ENCODE results near the gene DGKQ.

DGKQ gene

DNA sequence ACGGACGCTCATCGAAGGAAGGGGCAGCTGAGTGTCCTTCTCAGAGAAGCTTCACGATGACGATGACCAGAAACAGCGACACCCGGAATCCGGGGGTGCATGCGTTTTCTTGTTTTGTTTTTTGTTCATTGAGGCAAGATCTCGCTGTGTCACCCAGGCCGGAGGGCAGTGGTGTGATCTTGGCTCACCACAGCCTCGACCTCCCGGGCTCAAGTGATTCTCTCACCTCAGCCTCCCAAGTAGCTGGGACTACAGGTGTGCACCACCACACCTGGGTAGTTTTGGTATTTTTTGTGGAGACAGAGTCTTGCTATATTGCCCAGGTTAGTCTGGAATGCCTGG, 19.8 kb downstream of the DGKQ start:
- peaks cover 0 to 21% of the 10 kb centered on the region in 2 donors for H3K36me3 ChIP-seq (ENCODE audit: control insufficient read depth in 1 of 2, insufficient read depth in 2 of 2, low read length in 2 of 2)
- no peak overlapping the region for H3K4me3 ChIP-seq (ENCODE audit: low read depth in 1 of 2, low read length in 2 of 2)
- no peaks in the 10 kb centered on the region for H3K27me3 ChIP-seq (ENCODE audit: control insufficient read depth in 1 of 2, insufficient read depth in 2 of 2, low read length in 2 of 2)
- H3K4me1 ChIP-seq (ENCODE audit: control insufficient read depth in 1 of 2, insufficient read depth in 2 of 2, low read length in 2 of 2): no peaks in the 10 kb centered on the region
- no peaks in the 10 kb centered on the region for H3K9me3 ChIP-seq (ENCODE audit: control insufficient read depth in 1 of 2, low read length in 2 of 2)
- no peak overlapping the region for H3K9ac ChIP-seq (ENCODE audit: low read depth in 1 of 2, low read length in 2 of 2)
- H3K27ac ChIP-seq (ENCODE audit: low read depth, low read length): no peak overlapping the region

DNA sequence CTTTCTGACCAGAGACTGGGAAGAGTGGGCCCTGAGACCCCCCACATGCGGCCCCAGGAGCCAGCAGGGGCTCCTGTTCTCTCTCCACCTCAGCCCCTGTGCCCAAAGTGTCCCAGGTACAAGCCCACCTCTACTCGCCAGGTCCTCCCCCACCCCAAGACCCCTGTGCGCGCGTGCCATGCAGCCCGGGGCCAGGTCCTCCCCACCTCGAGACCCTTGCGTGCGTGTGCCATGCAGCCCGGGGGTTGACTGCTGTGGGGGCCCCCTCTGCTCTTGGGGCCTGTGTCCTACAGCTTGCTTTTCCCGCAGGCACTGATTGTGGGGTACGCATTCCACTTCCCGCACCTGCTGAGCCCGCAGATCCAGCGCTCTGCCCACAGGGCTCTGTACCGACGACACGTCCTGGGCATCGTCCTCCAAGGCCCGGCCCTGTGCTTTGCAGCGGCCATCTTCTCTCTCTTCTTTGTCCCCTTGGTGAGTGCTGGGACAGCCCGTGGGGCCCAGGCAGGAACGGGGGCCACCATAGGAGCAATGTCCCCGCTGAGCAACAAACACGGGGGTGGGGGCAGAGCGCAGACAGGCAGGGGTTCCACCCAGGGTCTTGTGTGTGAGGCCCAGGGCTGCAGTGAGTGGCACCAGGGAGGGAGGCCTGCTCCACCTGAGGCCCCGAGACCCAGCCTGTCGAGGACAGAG, 20.3 kb downstream of the DGKQ start:
- Histone ChIP-seq H3K27ac (ENCODE audit: low read depth, low read length) (no peak overlapping the region), H3K9ac (ENCODE audit: low read depth in 1 of 2, low read length in 2 of 2) (no peak overlapping the region), H3K36me3 (ENCODE audit: control insufficient read depth in 1 of 2, insufficient read depth in 2 of 2, low read length in 2 of 2) (peaks cover 0 to 15% of the 10 kb centered on the region in 2 donors), H3K27me3 (ENCODE audit: control insufficient read depth in 1 of 2, insufficient read depth in 2 of 2, low read length in 2 of 2) (no peaks in the 10 kb centered on the region), H3K4me3 (ENCODE audit: low read depth in 1 of 2, low read length in 2 of 2) (no peak overlapping the region), H3K4me1 (ENCODE audit: control insufficient read depth in 1 of 2, insufficient read depth in 2 of 2, low read length in 2 of 2) (no peaks in the 10 kb centered on the region), H3K9me3 (ENCODE audit: control insufficient read depth in 1 of 2, low read length in 2 of 2) (no peaks in the 10 kb centered on the region)

GRCh38 chr4:951594-952468, 21.5 kb downstream of the DGKQ start:
- no peaks in the 10 kb centered on the region for H3K4me1 ChIP-seq (ENCODE audit: control insufficient read depth in 1 of 2, insufficient read depth in 2 of 2, low read length in 2 of 2)
- no peaks in the 10 kb centered on the region for H3K9me3 ChIP-seq (ENCODE audit: control insufficient read depth in 1 of 2, low read length in 2 of 2)
- H3K27me3 ChIP-seq (ENCODE audit: control insufficient read depth in 1 of 2, insufficient read depth in 2 of 2, low read length in 2 of 2): no peaks in the 10 kb centered on the region
- H3K9ac ChIP-seq (ENCODE audit: low read depth in 1 of 2, low read length in 2 of 2): no peak overlapping the region
- peaks cover 0 to 8% of the 10 kb centered on the region in 2 donors for H3K36me3 ChIP-seq (ENCODE audit: control insufficient read depth in 1 of 2, insufficient read depth in 2 of 2, low read length in 2 of 2)
- no peak overlapping the region for H3K4me3 ChIP-seq (ENCODE audit: low read depth in 1 of 2, low read length in 2 of 2)
- no peak overlapping the region for H3K27ac ChIP-seq (ENCODE audit: low read depth, low read length)

DNA sequence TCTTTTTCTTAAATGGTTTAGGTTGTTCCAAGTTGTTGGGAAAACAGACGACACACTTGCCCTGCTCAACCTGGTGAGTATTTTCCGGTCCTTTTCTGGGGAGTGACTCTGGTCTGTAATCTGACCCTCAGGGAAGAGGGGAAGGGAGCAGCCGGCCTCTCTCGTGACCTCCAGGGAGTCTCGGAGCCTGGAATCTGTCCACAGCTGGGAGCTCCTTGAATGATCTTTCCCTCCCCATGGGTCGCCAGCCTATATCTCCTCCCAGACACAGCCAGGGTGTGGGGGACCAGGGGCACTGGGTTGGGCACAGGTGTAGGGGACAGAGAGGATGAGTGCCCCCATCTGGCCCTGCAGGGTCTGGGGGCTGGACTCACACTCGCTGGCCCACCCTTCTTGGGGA, 22.2 kb downstream of the DGKQ start:
- H3K4me3 ChIP-seq (ENCODE audit: low read depth in 1 of 2, low read length in 2 of 2): no peak overlapping the region
- no peaks in the 10 kb centered on the region for H3K9me3 ChIP-seq (ENCODE audit: control insufficient read depth in 1 of 2, low read length in 2 of 2)
- no peak overlapping the region for H3K9ac ChIP-seq (ENCODE audit: low read depth in 1 of 2, low read length in 2 of 2)
- H3K27me3 ChIP-seq (ENCODE audit: control insufficient read depth in 1 of 2, insufficient read depth in 2 of 2, low read length in 2 of 2): no peaks in the 10 kb centered on the region
- H3K4me1 ChIP-seq (ENCODE audit: control insufficient read depth in 1 of 2, insufficient read depth in 2 of 2, low read length in 2 of 2): no peaks in the 10 kb centered on the region
- no peak overlapping the region for H3K27ac ChIP-seq (ENCODE audit: low read depth, low read length)
- peaks cover 0 to 8% of the 10 kb centered on the region in 2 donors for H3K36me3 ChIP-seq (ENCODE audit: control insufficient read depth in 1 of 2, insufficient read depth in 2 of 2, low read length in 2 of 2)

- H3K27ac ChIP-seq (ENCODE audit: low read depth, low read length): no peak overlapping the region
- no peak overlapping the region for H3K9ac ChIP-seq (ENCODE audit: low read depth in 1 of 2, low read length in 2 of 2)
- H3K4me1 ChIP-seq (ENCODE audit: control insufficient read depth in 1 of 2, insufficient read depth in 2 of 2, low read length in 2 of 2): no peaks in the 10 kb centered on the region
- no peaks in the 10 kb centered on the region for H3K9me3 ChIP-seq (ENCODE audit: control insufficient read depth in 1 of 2, low read length in 2 of 2)
- peaks cover 0 to 8% of the 10 kb centered on the region in 2 donors for H3K36me3 ChIP-seq (ENCODE audit: control insufficient read depth in 1 of 2, insufficient read depth in 2 of 2, low read length in 2 of 2)
- no peak overlapping the region for H3K4me3 ChIP-seq (ENCODE audit: low read depth in 1 of 2, low read length in 2 of 2)
- H3K27me3 ChIP-seq (ENCODE audit: control insufficient read depth in 1 of 2, insufficient read depth in 2 of 2, low read length in 2 of 2): no peaks in the 10 kb centered on the region
These were observed 23.0 kb downstream of the DGKQ start for GRCh38 chr4:950136-951020.

DNA sequence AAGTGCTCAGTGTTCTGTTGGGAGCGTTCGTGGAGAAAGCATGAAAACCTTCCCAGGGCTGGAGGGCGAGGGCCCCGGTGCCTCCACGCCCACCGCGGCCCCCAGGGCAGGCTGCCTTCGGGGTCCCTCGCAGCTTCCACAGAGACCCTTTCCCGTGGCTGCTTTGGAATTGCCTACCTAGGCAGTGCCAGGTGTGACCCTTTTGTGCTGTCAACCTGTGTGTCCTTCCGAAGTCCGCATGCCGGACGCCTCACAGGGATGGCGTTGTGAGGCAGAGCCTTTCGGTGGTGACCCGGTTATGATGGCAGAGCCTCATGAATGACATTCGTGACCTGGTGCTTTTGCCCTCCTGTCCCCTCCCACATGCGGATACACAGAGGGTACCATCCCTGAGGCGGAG, 23.7 kb downstream of the DGKQ start:
- peaks cover 0 to 7% of the 10 kb centered on the region in 2 donors for H3K36me3 ChIP-seq (ENCODE audit: control insufficient read depth in 1 of 2, insufficient read depth in 2 of 2, low read length in 2 of 2)

GRCh38 chr4:948936-949300, 24.5 kb downstream of the DGKQ start:
- H3K27me3 ChIP-seq (ENCODE audit: control insufficient read depth in 1 of 2, insufficient read depth in 2 of 2, low read length in 2 of 2): no peaks in the 10 kb centered on the region
- no peak overlapping the region for H3K9ac ChIP-seq (ENCODE audit: low read depth in 1 of 2, low read length in 2 of 2)
- H3K4me3 ChIP-seq (ENCODE audit: low read depth in 1 of 2, low read length in 2 of 2): no peak overlapping the region
- H3K36me3 ChIP-seq (ENCODE audit: control insufficient read depth in 1 of 2, insufficient read depth in 2 of 2, low read length in 2 of 2): peaks cover 0 to 5% of the 10 kb centered on the region in 2 donors
- no peaks in the 10 kb centered on the region for H3K9me3 ChIP-seq (ENCODE audit: control insufficient read depth in 1 of 2, low read length in 2 of 2)
- no peaks in the 10 kb centered on the region for H3K4me1 ChIP-seq (ENCODE audit: control insufficient read depth in 1 of 2, insufficient read depth in 2 of 2, low read length in 2 of 2)
- H3K27ac ChIP-seq (ENCODE audit: low read depth, low read length): no peak overlapping the region

More for the DNA sequence above, 23.7 kb downstream of the DGKQ start:
- H3K4me3 ChIP-seq (ENCODE audit: low read depth in 1 of 2, low read length in 2 of 2): no peak overlapping the region
- no peak overlapping the region for H3K9ac ChIP-seq (ENCODE audit: low read depth in 1 of 2, low read length in 2 of 2)
- H3K9me3 ChIP-seq (ENCODE audit: control insufficient read depth in 1 of 2, low read length in 2 of 2): no peaks in the 10 kb centered on the region
- H3K27ac ChIP-seq (ENCODE audit: low read depth, low read length): no peak overlapping the region
- H3K4me1 ChIP-seq (ENCODE audit: control insufficient read depth in 1 of 2, insufficient read depth in 2 of 2, low read length in 2 of 2): no peaks in the 10 kb centered on the region
- H3K27me3 ChIP-seq (ENCODE audit: control insufficient read depth in 1 of 2, insufficient read depth in 2 of 2, low read length in 2 of 2): no peaks in the 10 kb centered on the region

DNA sequence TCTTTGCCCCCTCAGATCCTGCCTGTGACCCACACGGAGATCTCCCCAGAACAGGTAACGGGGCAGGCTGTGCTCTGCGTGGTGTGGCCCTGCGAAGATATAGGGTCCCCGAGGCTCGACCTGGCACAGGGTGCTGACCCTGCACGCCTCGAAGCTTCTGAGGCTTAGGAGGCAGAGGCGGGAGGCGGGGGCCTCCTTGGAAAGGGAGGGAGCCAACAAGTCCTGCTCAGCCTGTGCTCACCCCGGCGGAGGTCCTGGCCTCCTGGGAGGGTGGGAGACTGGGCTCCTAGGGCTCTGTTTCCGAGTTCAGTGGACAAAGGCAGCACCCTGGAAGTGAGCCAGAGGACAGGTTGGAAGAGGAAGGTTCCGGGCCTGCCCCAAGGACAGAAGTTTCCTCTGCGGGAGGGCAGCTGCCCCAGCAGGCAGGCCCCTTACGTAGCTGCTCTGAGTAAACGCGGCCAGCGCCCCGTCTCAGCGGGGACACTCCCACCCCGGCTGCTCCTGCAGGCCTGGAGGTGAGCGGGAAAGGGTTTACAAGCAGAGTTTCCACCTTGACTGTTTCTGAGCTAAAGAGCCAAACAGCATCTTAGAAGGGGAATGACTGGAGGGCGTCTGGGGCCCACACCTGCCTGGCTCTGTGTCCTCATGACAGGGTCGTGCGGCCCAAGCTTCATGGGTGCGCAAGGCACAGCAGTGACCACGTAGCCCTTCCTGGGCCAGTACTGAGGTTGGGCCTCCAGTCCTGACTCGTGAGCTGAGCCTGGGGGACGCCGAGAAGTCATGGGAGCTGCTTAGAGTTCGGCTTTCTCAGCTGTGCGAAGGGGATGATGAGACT, 25.1 kb downstream of the DGKQ start:
- Histone ChIP-seq H3K27ac (ENCODE audit: low read depth, low read length) (no peak overlapping the region), H3K9me3 (ENCODE audit: control insufficient read depth in 1 of 2, low read length in 2 of 2) (no peaks in the 10 kb centered on the region), H3K4me1 (ENCODE audit: control insufficient read depth in 1 of 2, insufficient read depth in 2 of 2, low read length in 2 of 2) (no peaks in the 10 kb centered on the region), H3K27me3 (ENCODE audit: control insufficient read depth in 1 of 2, insufficient read depth in 2 of 2, low read length in 2 of 2) (no peaks in the 10 kb centered on the region), H3K9ac (ENCODE audit: low read depth in 1 of 2, low read length in 2 of 2) (no peak overlapping the region), H3K36me3 (ENCODE audit: control insufficient read depth in 1 of 2, insufficient read depth in 2 of 2, low read length in 2 of 2) (peaks cover 0 to 5% of the 10 kb centered on the region in 2 donors), H3K4me3 (ENCODE audit: low read depth in 1 of 2, low read length in 2 of 2) (no peak overlapping the region)

GRCh38 chr4:947491-947971, 25.8 kb downstream of the DGKQ start:
- H3K27ac ChIP-seq (ENCODE audit: low read depth, low read length): no peak overlapping the region
- H3K27me3 ChIP-seq (ENCODE audit: control insufficient read depth in 1 of 2, insufficient read depth in 2 of 2, low read length in 2 of 2): no peaks in the 10 kb centered on the region
- no peaks in the 10 kb centered on the region for H3K4me1 ChIP-seq (ENCODE audit: control insufficient read depth in 1 of 2, insufficient read depth in 2 of 2, low read length in 2 of 2)
- no peaks in the 10 kb centered on the region for H3K9me3 ChIP-seq (ENCODE audit: control insufficient read depth in 1 of 2, low read length in 2 of 2)
- H3K36me3 ChIP-seq (ENCODE audit: control insufficient read depth in 1 of 2, insufficient read depth in 2 of 2, low read length in 2 of 2): peaks cover 0 to 5% of the 10 kb centered on the region in 2 donors
- no peak overlapping the region for H3K9ac ChIP-seq (ENCODE audit: low read depth in 1 of 2, low read length in 2 of 2)
- H3K4me3 ChIP-seq (ENCODE audit: low read depth in 1 of 2, low read length in 2 of 2): no peak overlapping the region

All from duodenal mucosa (tissue), 2 donors.